GM12878 (cell line): ENCODE results near the gene PRR22. TPM values are rescaled to one million over a fixed set of nuclear protein-coding genes. Genes with fewer than 3 reads are reported as not detected.

Experiments used
- ATAC-seq: fragments of 200-7000 bp; cut with Tn5 transposase; 3 replicates; pipeline ENCODE4 v1.9.1; 2020; ENCODE audit warnings: mild to moderate bottlenecking, moderate library complexity
- BruUV-seq: library from RNA; stranded (reverse); fragments of 400-500 nt; replicated peaks from 2 replicates; lab custom pipeline; 2021; lab: Mats Ljungman, UMichigan
- CTCF ChIA-PET: fragments of 300-600 bp; sonication (Branson Sonifier 250); formaldehyde crosslinking; extraction: SDS; loops from one replicate; lab custom pipeline; 2021; ENCODE audit warnings: inconsistent platforms; lab: Yijun Ruan, JAX
- POLR2A ChIA-PET: fragments of 350-600 bp; formaldehyde crosslinking; extraction: SDS; loops from one replicate; lab custom pipeline; 2021; ENCODE audit warnings: inconsistent platforms; lab: Charles Lee
- RAD21 ChIA-PET: fragments of 300-600 bp; sonication (Branson Sonifier 250); formaldehyde crosslinking; loops from one replicate; lab custom pipeline; 2023; ENCODE audit warnings: antibody characterized with exemption; ENCODE audit not compliant: unreplicated experiment; lab: Charles Lee
- SMC1A ChIA-PET: fragments of 300-600 bp; sonication (Branson Sonifier 250); formaldehyde crosslinking; loops from one replicate; lab custom pipeline; 2023; ENCODE audit not compliant: unreplicated experiment, uncharacterized antibody; lab: Charles Lee
- DNase-seq: peaks from one replicate; pipeline ENCODE4 v3.0.0-alpha.2; 2011; ENCODE audit warnings: low read depth, low spot score
- FAIRE-seq: peaks from 3 replicates; lab custom pipeline; 2011; peaks lifted over from hg19 to GRCh38; lab: Jason Lieb, UNC
- H2AFZ ChIP-seq: 2 replicates; pipeline ENCODE4 v1.6.0; 2011; ENCODE audit warnings: low read depth, low read length, control low read depth; ENCODE audit not compliant: control insufficient read depth
- H3K27ac ChIP-seq: 2 replicates; pipeline ENCODE4 v1.5.1; 2011; ENCODE audit warnings: control low read depth; ENCODE audit not compliant: control insufficient read depth, insufficient read depth
- H3K27me3 ChIP-seq, 2 experiments: replicated peaks in 1 of 2; 2 replicates each; pipeline versions ENCODE4 v1.6.0 to v1.6.1; 2011; ENCODE audit warnings: low read length in 1 of 2; ENCODE audit not compliant: control insufficient read depth in 2 of 2, insufficient read depth in 2 of 2
- H3K36me3 ChIP-seq, 2 experiments: 2 replicates each; pipeline ENCODE4 v1.5.1; 2011; ENCODE audit warnings: low read length in 1 of 2; ENCODE audit not compliant: control insufficient read depth in 2 of 2, insufficient read depth in 2 of 2
- H3K4me1 ChIP-seq: 2 replicates; pipeline ENCODE4 v1.6.1; 2011; ENCODE audit warnings: mild to moderate bottlenecking, low read length, moderate library complexity, mixed read lengths; ENCODE audit not compliant: control insufficient read depth, insufficient read depth
- H3K4me2 ChIP-seq: 2 replicates; pipeline ENCODE4 v1.6.0; 2011; ENCODE audit warnings: control low read depth; ENCODE audit not compliant: control insufficient read depth, insufficient read depth
- H3K4me3 ChIP-seq: fragments of 200-600 bp; sonication (generic); 2 replicates; pipeline ENCODE4 v1.5.1; 2016
- H3K79me2 ChIP-seq: 2 replicates; pipeline ENCODE4 v1.6.0; 2011; ENCODE audit warnings: low read length; ENCODE audit not compliant: control insufficient read depth, insufficient read depth
- H3K9ac ChIP-seq: 2 replicates; pipeline ENCODE4 v1.8.0; 2011; ENCODE audit warnings: low read length, control low read depth, mixed read lengths; ENCODE audit not compliant: control insufficient read depth, insufficient read depth
- H3K9me3 ChIP-seq: replicated peaks from 3 replicates; pipeline ENCODE4 v1.5.1; 2011; ENCODE audit warnings: mild to moderate bottlenecking, low read length; ENCODE audit not compliant: control insufficient read depth, insufficient read depth
- H4K20me1 ChIP-seq: 2 replicates; pipeline ENCODE4 v1.6.0; 2011; ENCODE audit not compliant: control insufficient read depth, insufficient read depth
- ATF7 ChIP-seq: fragments of 450-650 bp; IDR thresholded peaks from 2 replicates; pipeline ENCODE4 v1.6.1; 2016; ENCODE audit warnings: low read depth, mild to moderate bottlenecking
- EED ChIP-seq: sonication (generic); IDR thresholded peaks from 2 replicates; pipeline ENCODE4 v1.6.1; 2016; ENCODE audit warnings: antibody characterized with exemption, low read depth
- FOXM1 ChIP-seq: IDR thresholded peaks from 2 replicates; pipeline ENCODE4 v1.6.1; 2012; ENCODE audit warnings: low read depth, mild to moderate bottlenecking, inconsistent platforms, low read length, moderate library complexity
- IKZF1 ChIP-seq: fragments of 450-650 bp; conservative IDR thresholded peaks from 2 replicates; pipeline ENCODE4 v1.6.1; 2017; ENCODE audit warnings: antibody characterized with exemption, mild to moderate bottlenecking
- NFYA ChIP-seq: IDR thresholded peaks from 2 replicates; pipeline ENCODE4 v1.6.1; 2011; ENCODE audit warnings: low read depth, mild to moderate bottlenecking, low read length, improper control_type of control experiment, borderline replicate concordance
- POLR2AphosphoS2 ChIP-seq: IDR thresholded peaks from 2 replicates; pipeline ENCODE4 v1.6.1; 2011; ENCODE audit warnings: low read depth, mild to moderate bottlenecking, low read length, improper control_type of control experiment, moderate library complexity
- RUNX3 ChIP-seq: IDR thresholded peaks from 2 replicates; pipeline ENCODE4 v1.6.1; 2012; ENCODE audit warnings: low read length, inconsistent platforms
- SIX5 ChIP-seq: IDR thresholded peaks from 2 replicates; pipeline ENCODE4 v1.6.1; 2011; ENCODE audit warnings: mild to moderate bottlenecking, low read depth, low read length, moderate library complexity; ENCODE audit not compliant: severe bottlenecking
- SP1 ChIP-seq: IDR thresholded peaks from one replicate; pipeline ENCODE4 v1.6.1; 2011; ENCODE audit warnings: low read depth, low read length
- SUPT20H ChIP-seq: IDR thresholded peaks from 2 replicates; pipeline ENCODE4 v1.6.1; 2011; ENCODE audit warnings: low read depth, mild to moderate bottlenecking, low read length, moderate library complexity, borderline replicate concordance; ENCODE audit not compliant: control insufficient read depth
- ZBTB33 ChIP-seq: fragments of 450-650 bp; IDR thresholded peaks from 2 replicates; pipeline ENCODE4 v1.6.1; 2017; ENCODE audit warnings: mild to moderate bottlenecking
- WGBS: methylation state at CpG from one replicate; pipeline ENCODE4 v1.1.6; 2016; ENCODE audit warnings: low lambda C conversion rate; ENCODE audit not compliant: insufficient replicate concordance, insufficient coverage; ENCODE audit errors: missing lambda C conversion rate; 5-methylcytosine and 5-hydroxymethylcytosine counted together
- in situ Hi-C: fragments of 300-500 bp; cut with MboI; formaldehyde crosslinking; loops from 9 replicates; pipeline ENCODE4 v1.14.3; 2018; ENCODE audit warnings: mixed read lengths
- intact Hi-C: fragments of 100-400 bp; cut with micrococcal nuclease; formaldehyde crosslinking; loops from one replicate; pipeline ENCODE4 v1.14.2; 2022; ENCODE audit not compliant: unreplicated experiment
- polyA plus RNA-seq, 11 experiments: library from polyadenylated mRNA; depleted of rRNA in 4 of 11; unstranded in 6 of 11; stranded (reverse) in 5 of 11; fragments of >200 nt; fragmentation: Nextera tagmentation in 4 of 11; fragmentation: Illumina TruSeq in 1 of 11; extraction: Ambion mirVana in 4 of 11; extraction: Trizol in 1 of 11; gene quantifications; 1 replicate in 1 of 11; 2 replicates in 10 of 11; pipeline versions ENCODE4 v1.2.1 to v1.2.3, GENCODE V29; 2011 to 2016; ENCODE audit warnings: inconsistent platforms in 2 of 11, missing spikeins in 2 of 11, low read depth in 1 of 11
- total RNA-seq, 4 experiments: library from RNA; depleted of rRNA in 3 of 4; stranded (reverse); fragments of >200 nt in 3 of 4; fragmentation: Illumina TruSeq in 1 of 4; extraction: Trizol in 1 of 4; gene quantifications; 2 replicates each; pipeline versions ENCODE4 v1.2.1 to v1.2.3, GENCODE V29; 2013 to 2021

PRR22 gene
- total and polyA plus RNA-seq, 10 of the 15 experiments (the other 5 are each of a cell fraction or from before 2014, with no cell fraction given), result 0.31 to 4.4 (median 1.3) TPM; not detected in 2

- H2AFZ ChIP-seq, result no peak overlapping the region
- intact Hi-C loops (loop anchor here (10.0 kb wide), 1 partner anchor 217 kb away; no protein-coding TSS in a partner anchor), in situ Hi-C loops (loop anchor here (5.0 kb wide), 1 partner anchor 214 kb away; no protein-coding TSS in a partner anchor)
- ChIA-PET POLR2A (interaction anchor here (0.7 kb wide), 1 partner anchor 19 kb away, joined by 3 read pairs; no protein-coding TSS in a partner anchor), CTCF (interaction anchor here (0.6 kb wide), 1 partner anchor 218 kb away, joined by 3 read pairs; no protein-coding TSS in a partner anchor), RAD21 (no interaction called here), SMC1A (no interaction called here)
- H3K27ac ChIP-seq, result no peak overlapping the region
- no peak overlapping the region for H3K9ac ChIP-seq
- H3K79me2 ChIP-seq, result no peaks in the 10 kb centered on the region
- no peaks in the 10 kb centered on the region; a peak in 2 of 4 replicates for H3K27me3 ChIP-seq
- ATAC-seq (no peak), DNase-seq (no peak), FAIRE-seq (no peak)
- no peak for TF ChIP-seq POLR2AphosphoS2
- no peak for TF ChIP-seq SIX5
- TF ChIP-seq FOXM1, result no peak
- TF ChIP-seq ZBTB33, result no peak
- TF ChIP-seq SP1, result no peak
- no peak for TF ChIP-seq RUNX3
- TF ChIP-seq ATF7, result no peak
- no peak for TF ChIP-seq IKZF1
- no peak for TF ChIP-seq EED
- TF ChIP-seq SUPT20H, result no peak
- TF ChIP-seq NFYA, result no peak
- no peak overlapping the region for H3K4me3 ChIP-seq
- H3K4me2 ChIP-seq, result no peak overlapping the region
- WGBS, result 45% methylated on average over 20 of the region's 21 CpGs
- no peaks in the 10 kb centered on the region for H4K20me1 ChIP-seq
- H3K4me1 ChIP-seq, result peaks cover 6% of the 10 kb centered on the region
- BruUV-seq, result no TSS peak
- H3K9me3 ChIP-seq, result no peaks in the 10 kb centered on the region
- H3K36me3 ChIP-seq, result no peaks in the 10 kb centered on the region
Measured at GRCh38 chr19:5808120-5808816, 23.7 kb upstream of the PRR22 start.
